Epithelial cell of esophagus (primary cell): ENCODE measurements around the gene IL1RN.

ENCODE experiments used
- DNase-seq: peaks from one replicate; pipeline ENCODE4 v3.0.0; 2010; ENCODE audit warnings: low read depth
- H3K4me3 ChIP-seq: 2 replicates; pipeline ENCODE4 v1.5.1; 2011; ENCODE audit warnings: mild to moderate bottlenecking, low read length, control low read depth
- TF ChIP-seq, protein P1 (sequence below): IDR thresholded peaks from 2 replicates; pipeline ENCODE4 v1.5.1; 2011; ENCODE audit warnings: low read depth, mild to moderate bottlenecking, low read length, control low read depth, inconsistent platforms; ENCODE audit not compliant: insufficient read depth; ENCODE audit errors: missing control alignments

The IL1RN gene

DNA sequence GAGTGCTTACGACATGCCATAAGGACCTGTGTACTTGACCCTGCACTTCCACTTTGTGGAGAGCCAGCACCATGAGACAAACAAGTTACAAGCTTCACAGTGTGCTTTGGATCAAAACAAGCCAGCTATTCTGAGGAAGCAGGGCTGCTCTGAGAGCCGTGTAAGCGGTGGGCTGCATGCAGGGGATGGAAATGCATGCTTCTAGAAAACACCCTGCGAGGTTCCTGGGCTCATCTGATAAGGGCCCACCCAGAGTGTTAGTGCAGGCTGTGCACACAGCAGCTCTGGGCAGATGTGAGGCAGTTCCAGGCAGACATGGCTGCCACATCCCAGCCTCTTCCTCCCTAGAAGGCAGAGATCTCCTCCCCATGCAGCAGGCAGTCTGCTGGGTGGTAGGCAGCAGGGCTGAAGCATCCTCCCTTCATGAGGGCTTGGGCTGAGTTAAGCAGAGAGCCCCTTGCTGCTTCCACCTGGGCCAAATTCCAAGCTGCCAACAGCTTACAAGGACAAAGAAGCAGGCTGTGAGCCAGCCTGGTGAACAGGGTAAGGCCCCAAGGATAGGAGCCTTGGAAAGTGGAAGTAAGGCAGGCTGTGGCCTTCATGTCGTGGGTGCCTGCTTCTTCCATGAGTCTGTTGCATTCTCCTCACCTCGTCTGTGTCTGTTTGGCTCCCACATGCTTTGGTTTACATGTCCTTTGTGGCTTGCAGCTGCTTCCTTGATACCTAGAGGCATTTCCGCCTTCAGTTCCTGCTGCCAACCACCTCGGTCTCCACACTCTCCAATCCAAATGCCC is 54.1 kb downstream of the IL1RN start:
- TF ChIP-seq, protein P1, sequence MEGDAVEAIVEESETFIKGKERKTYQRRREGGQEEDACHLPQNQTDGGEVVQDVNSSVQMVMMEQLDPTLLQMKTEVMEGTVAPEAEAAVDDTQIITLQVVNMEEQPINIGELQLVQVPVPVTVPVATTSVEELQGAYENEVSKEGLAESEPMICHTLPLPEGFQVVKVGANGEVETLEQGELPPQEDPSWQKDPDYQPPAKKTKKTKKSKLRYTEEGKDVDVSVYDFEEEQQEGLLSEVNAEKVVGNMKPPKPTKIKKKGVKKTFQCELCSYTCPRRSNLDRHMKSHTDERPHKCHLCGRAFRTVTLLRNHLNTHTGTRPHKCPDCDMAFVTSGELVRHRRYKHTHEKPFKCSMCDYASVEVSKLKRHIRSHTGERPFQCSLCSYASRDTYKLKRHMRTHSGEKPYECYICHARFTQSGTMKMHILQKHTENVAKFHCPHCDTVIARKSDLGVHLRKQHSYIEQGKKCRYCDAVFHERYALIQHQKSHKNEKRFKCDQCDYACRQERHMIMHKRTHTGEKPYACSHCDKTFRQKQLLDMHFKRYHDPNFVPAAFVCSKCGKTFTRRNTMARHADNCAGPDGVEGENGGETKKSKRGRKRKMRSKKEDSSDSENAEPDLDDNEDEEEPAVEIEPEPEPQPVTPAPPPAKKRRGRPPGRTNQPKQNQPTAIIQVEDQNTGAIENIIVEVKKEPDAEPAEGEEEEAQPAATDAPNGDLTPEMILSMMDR, result no peak
- H3K4me3 ChIP-seq, result no peak overlapping the region
- no peak for DNase-seq

DNA sequence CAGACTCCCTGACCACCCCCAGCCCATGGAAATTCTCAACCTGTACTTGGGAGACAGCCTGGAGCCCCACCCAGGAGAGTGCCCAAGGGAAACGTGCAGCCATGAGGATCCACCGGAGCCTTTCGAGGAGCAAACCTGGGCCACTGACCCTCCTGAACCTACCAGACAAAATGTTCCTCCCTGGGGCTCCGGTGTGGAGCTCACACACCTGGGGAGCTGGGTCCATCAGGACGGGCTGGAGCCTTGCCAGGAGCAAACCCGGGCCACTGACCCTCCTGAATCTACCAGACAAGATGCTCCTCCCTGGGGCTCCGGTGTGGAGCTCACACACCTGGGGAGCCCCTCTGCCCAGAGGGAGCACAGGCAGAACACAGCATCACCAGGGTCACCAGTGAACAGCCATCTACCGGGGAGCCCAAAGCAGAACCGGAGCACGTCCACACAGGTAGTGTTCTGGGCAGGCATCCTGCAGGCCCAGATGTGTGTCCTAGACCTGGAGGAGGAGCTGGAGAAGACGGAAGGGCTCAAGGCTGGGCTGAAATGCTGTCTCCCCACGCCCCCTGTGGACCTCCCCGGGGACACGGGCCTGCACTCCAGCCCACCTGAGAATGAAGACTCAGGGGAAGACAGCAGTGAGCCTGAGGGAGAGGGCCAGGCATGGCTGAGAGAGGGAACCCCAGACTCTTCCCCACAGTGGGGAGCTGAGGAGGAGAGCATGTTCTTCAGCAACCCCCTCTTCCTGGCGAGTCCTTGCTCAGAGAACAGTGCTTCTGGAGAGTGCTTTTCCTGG is 55.3 kb downstream of the IL1RN start:
- H3K4me3 ChIP-seq, result no peak overlapping the region
- no peak for DNase-seq
- TF ChIP-seq, protein P1, result no peak

GRCh38 chr2:113183264-113183663 is 55.9 kb downstream of the IL1RN start:
- no peak for DNase-seq
- no peak overlapping the region for H3K4me3 ChIP-seq
- TF ChIP-seq, protein P1, result no peak
